NOMO-1 treated with DMSO at 0.1 percent for 48 hours (cell line): Measurements from ENCODE around the gene KCNIP1.
A peak's percentile ranks its signal among the peaks of the same experiment; 100 is the strongest.
"Not testable (repeated sequence)": the region's sequence is repeated elsewhere in the genome, so short reads cannot be mapped to it uniquely, and the experiment has no call there.

Source experiments
- DNase-seq: peaks from one replicate; lab custom pipeline; 2025; ENCODE audit not compliant: unreplicated experiment; lab: John Stamatoyannopoulos, UW

The KCNIP1 gene

DNA sequence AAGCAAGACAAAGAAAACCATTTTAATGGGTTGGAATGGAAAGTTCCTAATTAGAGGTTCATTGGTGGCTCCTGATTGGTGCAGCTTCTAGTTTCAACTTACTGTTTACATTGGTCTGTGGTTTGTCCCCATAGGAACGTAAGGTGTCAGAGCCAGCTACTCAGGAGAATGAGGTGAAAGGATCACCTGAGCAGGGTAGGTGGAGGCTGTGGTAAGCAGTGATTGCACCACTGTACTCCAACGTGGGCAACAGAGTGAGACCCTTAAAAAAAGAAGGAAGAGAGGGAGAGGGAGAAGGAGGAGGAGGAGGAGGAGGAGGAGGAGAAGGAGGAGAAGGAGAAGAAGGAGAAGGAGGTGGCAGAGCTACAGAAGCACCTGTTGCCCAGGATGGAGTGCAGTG, 30.4 kb downstream of the KCNIP1 start:
- peak; percentile 16 for DNase-seq

DNA sequence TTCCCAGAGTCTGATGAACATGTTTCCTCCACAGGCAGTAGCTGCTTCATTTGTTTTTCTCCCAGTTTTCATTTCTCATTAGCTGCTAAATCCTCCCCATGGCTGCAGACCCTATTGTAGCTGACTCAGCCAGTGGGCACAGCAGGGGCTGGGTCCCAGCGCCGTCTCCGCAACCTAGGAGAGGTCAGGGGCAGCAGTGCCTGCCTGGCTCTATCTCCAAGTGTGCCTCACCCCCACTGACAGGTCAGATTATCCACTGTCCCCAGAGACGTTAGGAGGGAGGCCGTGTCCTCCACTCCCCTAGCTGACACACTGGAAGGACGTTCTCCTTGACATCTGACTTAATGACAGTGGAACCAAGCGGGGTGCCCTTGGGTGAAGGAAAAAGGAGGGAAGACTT, 31.1 kb downstream of the KCNIP1 start:
- DNase-seq = no peak

DNA sequence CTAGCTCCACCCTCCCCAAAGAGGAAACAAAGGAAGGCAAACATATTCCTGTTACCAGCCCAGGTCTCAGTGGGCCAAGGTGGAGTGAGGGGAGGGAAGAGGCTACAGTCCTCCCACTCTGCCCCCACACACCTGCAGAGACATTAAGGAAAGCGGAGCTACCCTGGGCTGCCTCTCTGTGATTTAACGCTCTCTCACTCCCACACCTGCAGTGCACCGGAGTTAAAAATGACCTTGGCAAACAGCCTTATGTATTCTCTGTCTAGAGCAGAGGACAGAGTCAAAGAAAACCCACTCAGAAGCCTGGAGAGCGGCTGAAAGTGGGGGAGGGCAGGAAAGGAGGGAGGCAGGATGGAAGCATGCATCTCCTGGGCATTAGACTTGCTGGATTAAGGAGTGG, 32.7 kb downstream of the KCNIP1 start:
- DNase-seq = no peak

DNA sequence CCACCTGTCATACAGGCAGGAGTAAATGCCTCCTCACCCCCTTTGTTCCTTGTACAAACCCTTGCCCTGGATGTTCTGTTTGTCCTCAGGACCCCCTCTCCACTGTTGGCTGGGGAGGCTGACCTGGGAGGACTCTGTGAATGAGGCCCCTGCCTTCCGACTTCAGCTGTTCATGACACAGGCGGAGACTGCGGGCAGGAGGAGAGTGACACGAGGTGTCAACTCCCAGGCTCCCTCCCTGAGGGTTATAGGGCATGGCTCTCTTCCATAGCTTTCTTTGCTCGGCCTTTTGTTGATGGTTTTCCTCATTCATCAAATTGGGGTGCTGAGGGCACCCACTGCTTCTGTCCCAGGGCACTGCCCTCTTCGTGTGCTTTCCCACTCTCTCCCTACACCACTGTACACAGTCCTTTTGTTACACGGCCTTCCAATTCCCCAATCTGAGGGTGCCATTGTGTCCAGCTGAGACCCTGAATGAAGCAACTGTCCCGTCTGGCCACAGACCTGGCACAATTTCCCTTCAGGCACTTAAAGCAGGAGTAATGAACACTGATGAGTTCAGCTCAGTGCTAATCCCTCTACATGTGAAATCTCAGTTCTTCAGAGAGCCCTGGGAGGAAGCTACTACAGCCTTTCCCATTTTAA, 33.8 kb downstream of the KCNIP1 start:
- no peak for DNase-seq

DNA sequence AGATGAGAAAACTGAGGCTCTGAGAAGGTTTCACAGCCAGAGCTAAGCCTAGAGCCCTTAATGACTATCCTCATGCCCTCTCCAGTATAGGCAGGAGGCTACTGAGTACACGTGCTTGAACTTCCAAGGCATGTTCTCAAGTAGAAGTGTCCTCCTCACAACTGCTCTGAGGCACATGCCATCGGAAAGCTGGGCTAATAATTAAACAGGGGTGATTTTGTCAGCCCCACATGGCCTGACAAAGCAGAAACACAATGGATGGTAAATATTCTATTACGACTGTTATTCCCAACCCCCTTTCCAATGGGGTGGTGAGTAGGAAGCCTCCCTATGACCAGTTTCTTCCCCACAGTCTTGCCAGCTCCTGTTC, 34.3 kb downstream of the KCNIP1 start:
- no peak for DNase-seq

DNA sequence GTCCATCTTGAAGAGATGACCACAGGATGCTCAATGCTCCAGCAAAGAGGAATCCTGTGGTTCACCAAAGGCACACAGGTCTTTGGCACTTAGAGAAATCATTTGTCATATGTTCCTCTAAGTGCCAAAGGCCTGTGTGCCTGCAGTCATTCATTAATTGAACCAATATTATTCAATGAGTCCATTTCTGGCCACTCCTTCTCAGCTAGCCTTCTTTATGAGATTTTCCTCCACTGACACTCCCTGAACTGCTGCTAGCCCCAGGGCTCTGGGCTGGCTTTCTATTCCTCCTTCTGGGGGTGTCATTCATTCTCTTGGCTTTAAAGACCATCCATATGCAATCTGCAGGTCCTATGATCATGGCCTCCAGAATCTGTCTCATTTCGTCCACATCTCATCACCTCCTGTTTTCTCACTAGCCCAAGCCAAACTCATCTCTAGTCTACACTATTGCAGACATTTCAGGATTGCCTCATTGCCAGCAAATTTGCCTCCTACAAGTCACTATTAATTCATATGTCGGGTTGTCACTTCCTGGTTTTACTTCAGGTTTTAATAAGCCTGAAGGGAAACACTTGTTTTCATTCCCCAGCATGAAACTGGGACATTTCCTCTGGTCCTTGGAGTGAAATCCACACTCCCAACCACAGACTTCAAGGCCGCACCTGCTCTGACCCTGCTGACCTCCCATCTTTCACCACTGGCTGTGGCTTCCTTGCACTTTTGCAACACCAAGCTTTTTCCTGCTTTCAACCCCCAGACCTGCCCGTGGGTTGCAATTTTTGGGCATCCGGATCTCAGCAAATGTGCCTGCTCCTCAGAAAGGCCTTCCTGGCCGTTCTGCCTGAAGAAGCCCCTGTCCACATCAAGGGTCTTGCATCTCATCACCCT, 35.1 kb downstream of the KCNIP1 start:
- peak; percentile 86 for DNase-seq

DNA sequence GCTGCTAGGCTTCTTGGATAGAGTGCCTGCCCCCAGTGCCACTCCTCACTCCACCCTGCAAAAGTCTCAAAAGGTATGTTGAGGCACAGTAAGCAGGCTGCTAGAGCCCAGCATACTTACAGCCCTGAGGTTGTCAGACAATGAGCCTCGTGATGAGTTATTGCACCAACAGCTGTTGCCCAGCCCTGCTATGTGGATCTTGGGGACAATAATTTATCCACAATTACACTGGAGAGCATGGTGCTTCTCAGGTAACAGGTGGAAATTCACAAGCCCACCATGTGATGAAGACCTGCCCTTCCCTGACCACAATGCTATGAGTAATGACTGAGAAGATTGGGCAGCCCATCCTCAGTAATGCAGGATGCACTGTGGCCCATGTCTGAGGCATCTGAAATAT, 36.5 kb downstream of the KCNIP1 start:
- no peak for DNase-seq

DNA sequence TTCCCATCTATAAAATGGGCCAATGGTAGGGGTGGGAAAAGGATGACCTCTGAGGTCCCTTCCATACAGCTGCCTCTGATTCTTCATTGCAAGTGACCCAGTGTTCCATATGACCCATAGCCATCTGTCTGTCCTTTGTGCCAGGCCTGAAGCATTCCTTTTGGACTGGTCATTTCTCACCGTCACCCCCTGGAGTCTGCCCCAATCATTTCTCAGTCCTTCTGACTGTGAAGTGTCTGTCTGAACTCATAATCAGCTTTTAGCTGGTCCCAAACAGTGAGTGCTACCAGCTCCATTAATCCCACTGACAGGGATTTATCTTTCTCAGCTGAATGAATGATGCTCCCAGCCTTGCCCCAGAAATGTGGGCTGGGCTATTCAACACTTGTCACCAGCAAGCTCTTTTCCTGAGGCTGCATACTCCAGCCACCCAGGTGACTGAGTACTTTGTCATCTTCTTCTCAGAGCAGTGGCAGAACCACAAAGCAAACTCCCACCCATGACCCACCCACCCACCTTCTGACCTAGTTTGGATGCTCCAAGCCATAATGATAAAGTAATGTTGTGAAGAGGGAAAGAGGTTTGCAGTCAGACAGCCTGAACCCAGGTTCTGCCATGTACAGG, 37.4 kb downstream of the KCNIP1 start:
- no peak for DNase-seq

DNA sequence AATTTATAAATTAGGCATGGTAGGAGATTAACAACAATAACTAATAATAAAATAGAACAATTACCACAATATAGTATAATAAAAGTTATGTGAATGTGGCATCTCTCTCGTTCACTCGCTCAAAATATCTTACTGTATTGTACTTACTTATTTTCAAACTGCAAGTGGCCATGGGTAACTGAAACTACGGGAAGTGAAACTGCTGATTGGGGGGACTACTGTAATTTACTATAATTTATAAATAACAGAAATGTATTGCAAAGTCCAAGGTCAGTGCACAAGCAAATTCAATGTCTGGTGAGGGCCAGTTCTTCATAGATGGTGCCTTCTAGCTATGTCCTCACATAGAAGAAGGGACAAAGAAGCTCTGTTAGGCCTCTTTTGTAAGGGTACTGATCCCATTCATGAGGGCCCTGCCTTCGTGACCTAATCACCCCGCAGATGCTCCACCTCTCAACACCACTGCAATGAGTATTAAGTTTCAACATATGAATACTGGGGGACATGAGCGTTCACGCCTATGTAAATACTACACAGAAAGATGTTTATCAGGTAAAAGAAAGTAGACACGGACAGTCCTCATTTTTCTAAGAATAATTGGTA, 39.0 kb downstream of the KCNIP1 start:
- peak; percentile 86 for DNase-seq

DNA sequence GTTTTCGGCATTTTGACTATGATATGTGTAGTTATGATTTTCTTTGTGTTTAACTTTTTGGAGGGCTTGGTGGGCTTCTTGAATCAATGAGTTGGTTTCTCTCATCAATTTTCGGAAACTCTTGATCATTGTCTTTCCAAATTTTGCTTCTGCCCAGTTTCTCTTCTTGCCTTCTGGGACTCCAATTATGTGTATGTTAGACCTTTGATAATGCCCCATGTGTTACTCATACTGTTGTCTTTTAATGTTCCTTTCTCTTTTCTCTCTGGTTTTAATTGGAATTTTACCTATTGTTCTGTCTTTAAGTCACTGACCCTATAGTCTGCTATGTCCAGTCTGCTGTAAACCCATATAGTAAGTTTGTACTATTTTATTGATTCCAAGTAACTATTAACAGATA, 41.5 kb downstream of the KCNIP1 start:
- DNase-seq = no peak

DNA sequence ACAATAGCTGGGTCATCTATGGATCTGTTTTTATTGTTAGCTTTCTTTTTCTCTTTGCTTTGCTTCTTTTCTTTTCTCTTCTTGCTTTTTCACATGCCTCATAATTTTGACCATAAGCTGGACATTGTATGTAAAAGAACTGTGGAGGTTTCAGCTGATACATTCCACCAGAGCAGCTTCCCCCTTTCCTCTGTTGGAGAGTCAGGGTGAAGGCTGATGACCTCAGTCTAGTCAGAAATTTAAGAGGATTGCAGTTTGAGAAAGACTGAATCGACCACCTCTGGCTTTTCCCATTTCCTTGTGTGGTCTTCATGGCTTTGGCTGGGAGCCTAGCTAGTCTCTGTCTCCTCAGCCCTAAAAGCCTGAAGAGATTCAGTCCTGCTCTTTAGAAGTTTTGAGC, 42.0 kb downstream of the KCNIP1 start:
- DNase-seq = no peak

DNA sequence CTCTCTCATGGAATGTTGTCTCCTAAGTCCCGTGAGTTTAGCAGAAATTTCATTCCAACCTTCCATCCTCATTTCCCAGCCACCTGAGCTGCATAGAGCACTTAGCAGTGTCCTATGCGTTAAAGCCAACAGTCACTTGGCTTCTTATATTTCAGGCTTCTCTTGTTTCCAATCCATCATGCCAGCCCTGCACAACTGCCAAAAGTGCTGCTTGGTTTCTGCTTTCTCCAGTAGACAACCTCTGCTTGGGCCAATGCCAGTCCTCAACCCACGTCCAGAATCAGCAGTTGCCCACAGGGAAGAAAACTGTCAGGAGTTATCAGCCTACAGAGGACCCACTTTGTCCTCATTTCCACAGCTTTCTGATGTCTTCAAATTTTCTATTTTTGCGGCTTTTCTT, 42.5 kb downstream of the KCNIP1 start:
- DNase-seq = no peak

DNA sequence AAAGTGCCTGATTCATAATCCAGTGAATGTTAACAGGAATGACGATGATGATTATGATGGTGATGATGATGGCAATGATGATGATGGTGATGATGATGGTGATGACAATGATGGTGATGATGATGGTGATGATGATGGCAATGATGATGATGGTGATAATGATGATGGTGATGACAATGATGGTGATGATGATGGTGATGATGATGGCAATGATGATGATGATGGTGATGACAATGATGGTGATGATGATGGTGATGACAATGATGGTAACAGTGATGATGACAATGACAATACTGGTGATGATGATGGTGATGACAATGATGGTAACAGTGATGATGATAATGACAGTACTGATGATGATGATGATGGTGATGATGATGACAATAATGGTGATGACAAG, 46.6 kb downstream of the KCNIP1 start:
- not testable (repeated sequence) for DNase-seq

DNA sequence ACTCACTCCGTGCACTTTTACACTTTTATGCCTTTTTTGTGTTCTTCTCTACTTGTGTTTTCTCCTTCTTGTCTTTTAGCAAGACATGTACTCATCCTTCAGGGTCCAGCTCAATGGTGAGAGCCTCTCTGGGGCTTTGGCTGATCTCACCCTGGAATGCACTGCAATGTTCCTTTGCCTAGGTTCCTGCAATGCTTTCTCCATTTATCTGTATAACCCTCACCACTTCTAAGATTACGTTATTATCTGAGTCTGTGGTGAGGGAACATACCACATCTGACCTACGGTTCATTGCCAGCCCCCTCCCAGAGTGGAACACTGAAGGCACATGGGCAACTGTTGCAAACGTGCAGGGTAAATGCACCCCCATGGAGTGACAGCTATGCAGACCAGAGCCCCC, 47.3 kb downstream of the KCNIP1 start:
- no peak for DNase-seq

DNA sequence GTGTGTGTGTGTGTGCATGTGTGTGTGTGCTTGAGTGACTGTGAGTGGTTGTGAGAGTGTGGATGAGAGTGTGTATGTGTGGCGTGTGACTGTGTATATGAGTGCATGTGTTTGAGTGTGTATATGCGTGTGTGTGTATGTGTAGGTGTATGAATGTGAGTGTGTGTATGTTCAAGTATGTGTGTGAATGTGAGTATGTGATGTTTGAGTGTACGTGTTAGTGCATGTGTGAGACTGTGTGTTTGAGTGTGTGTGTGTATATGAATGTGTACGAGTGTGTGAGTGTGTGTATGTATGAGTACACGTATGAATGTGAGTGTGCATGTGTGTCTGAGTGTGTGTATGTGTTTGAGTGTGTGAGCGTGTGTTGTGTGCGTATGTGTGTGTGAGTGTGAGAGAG, 47.8 kb downstream of the KCNIP1 start:
- no peak for DNase-seq

DNA sequence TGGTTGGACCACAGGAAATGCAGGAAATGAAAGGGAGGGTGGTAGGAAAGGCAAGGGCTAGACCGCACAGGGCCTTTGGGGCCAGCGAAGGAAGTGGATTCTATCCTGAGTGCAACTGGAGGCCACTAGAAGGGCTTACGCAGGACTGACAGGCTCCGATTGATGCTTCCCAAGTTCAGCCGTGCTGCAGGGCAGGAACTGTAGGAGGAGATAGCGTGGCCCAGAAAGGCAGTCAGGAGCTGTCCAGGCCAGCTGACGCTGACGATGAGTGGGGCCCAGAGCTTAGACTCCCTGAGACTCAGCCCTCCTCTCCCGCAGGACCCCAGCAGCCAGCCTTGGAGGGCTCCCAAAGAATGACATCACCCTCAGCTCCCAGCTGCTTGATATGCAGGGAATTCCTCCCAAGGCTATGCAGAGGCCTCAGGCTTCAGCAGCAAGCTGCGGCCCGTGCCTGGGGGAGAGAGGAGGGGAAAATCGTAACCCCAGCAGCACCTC, 48.8 kb downstream of the KCNIP1 start:
- DNase-seq = peak; percentile 27

DNA sequence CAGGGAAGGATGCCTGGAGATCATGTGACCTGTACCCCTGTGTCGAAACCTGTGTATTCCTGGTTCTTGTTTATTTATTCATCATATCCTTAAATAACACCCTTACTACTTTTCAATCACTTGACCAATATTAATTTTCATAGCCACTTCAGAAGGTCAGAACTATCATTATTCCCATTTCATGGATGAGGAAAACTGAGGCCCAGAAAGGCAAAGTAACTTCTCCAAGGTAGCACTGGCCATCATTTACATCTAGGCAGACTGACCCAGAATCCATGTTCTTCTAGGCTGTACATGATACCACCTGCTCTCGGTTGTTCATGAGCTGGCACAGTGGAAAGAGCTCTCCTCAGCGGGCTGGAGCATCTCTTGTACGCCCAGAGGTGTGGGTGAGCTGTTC, 49.4 kb downstream of the KCNIP1 start:
- no peak for DNase-seq

DNA sequence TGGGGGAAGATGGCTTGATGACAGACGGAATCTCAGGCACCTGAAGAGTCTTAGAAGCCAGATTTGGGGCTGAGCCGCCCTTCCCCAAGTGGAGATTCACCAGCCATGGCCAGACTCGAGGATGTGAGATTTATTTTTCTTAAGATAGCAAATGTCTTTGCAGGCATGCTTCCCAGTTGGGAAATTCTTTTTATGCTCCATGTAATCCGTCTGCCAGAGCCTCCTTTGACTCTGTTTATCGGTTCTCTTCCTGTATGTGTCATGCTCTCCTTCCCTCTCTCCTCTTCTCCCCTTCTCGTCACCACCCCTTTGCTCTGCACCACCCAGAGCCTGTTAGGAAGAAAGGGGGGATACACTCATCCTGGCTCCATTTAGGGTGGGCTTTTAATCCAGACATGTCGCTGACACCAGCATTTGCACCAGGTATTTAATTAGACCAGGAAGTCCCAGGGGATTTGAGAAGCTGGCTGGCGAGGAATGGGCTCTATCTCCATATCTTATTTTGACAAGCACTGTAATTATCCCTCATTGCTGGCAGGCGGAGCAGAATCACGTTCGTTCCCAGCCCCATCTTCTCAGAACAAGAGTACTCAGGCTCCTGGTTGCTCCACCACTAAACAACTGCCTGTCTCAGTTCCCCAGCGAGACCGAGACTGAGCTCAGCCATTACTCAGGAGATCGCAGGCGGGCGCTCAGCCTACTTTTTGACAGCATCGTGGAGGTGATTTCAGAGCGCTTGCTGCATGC, 50.9 kb downstream of the KCNIP1 start:
- no peak for DNase-seq

DNA sequence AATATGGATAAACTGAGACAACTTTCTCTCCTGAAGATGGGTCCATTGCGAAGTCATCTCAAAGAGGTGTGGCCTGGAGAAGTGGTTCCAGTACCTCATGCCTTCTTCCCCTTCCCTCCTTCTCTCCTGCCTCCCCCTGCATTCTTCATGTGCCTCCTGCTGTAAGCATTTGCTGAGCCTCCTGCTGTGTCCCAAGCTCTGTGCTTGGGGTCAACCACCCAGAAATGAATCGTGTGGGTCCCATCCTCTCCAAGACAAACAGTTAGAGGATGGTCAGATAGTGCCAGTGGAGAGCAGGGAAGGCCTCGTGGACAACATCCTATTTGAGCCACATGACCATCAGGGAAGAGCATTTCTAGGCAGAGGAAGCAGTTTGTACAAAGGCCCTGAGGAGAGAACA, 53.5 kb downstream of the KCNIP1 start:
- no peak for DNase-seq

DNA sequence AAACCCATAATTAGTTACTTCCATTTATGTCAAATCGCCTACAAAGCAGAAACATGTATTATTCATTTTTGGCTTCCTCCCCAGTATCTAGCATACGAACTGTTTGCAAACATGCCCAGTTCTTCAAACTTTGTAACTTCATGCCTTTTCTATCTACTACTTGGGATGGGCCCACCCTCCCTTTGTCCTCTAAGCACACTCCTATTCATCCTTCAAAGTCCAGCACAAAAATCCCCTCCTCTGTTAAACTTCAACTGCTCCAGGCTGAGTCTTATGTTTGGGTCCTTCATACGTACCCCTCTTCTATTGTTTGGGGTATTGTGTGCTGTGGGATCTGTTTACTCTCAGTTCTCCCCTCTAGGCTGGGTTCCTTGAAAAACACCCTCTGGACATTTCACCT, 55.5 kb downstream of the KCNIP1 start:
- DNase-seq = no peak

DNA sequence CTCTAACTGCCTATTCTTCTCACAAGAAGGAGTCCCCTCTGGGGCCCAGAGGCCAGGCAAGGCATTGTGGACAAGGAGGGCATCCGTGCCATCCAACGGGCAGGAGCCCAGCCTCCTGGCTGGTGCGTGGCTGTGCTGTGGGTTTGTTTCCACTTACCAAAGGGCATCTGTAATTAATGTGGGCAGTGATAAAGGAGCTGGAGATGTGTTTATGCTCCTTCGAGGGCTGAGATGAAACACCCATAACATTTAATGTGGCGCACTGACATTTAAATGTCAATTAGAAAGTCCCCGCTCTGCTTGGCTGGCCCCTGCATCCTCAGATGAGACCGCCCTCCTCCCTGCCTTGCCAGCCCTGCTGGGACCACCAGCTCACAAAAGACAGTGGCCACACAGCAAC, 57.1 kb downstream of the KCNIP1 start:
- DNase-seq = no peak
